Measurements from ENCODE around the gene SERPINA3.
"Not testable (repeated sequence)": the region's sequence is repeated elsewhere in the genome, so short reads cannot be mapped to it uniquely, and the experiment has no call there.

SERPINA3 gene

DNA sequence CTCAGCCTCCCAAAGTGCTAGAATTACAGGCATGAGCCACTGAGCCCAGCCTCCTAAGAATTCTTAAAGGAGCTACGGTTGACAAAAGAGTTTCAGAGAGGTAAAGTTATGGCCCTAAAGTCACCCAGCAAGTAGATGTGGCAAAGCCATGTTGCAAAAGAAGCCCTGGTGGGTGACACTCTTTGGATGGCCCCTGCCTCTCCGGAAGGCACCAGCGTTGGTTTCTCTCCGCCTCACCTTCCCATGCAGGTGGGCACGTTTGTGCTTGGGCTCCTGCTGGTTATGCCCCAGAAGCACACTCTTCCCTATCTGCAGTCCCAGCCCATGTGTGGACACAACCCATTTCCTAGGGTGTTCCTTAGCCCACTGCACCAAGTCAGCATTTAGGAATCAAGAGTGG lies 9.5 kb upstream of the SERPINA3 start:
- no peak for DNase-seq
- intact Hi-C loops (cut with DNase I) = no loop called here

DNA sequence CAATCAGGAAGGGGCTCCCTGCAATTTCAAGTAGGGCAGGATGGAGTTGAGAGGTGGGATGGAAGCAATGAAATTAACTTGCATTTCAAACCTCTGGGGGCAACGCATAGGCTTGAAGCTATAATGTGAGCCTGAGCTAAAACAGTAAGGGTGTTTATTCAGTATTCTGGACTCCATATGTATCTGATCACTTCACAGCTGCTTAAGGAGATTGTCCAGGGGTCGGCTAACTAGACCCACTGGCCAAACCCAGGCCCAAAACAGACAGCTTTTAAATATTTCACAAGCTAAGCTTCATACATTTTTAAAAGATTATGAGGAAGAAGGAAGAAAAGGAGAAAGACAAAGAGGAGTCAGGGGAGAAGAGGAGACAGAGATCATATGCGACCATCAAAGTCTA lies 6.8 kb upstream of the SERPINA3 start:
- DNase-seq = no peak
- intact Hi-C loops (cut with DNase I) = no loop called here

DNA sequence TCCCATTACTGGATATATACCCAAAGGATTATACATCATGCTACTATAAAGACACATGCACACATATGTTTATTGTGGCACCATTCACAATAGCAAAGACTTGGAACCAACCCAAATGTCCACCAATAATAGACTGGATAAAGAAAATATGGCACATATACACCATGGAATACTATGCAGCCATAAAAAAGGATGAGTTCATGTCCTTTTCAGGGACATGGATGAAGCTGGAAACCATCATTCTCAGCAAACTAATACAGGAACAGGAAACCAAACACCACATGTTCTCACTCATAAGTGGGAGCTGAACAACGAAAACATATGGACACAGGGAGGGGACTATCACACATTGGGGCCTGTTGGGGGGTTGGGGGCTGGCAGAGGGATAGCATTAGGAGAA lies 3.2 kb upstream of the SERPINA3 start:
- DNase-seq; intact Hi-C loops (cut with DNase I): not testable (repeated sequence)

DNA sequence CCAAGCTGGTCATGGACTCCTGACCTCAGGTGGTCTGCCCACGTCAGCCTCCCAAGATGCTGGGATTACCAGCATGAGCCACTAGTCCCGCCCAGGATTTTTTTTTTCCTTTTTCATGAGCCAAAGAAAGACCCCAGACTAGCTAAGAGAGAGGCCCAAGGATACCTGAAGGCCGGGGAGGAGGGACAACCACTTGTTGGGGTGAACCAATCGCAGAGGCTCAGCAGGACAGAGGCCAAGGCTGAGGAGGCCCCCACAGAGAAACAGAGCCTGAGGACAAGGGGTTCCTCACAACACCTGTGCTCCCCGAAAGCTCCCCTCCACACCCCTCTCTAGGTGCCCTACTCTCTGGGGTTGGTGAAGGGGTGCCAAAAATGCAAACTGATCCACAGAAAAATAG lies 1.0 kb upstream of the SERPINA3 start:
- DNase-seq = no peak
- intact Hi-C loops (cut with DNase I) = no loop called here

- intact Hi-C loops (cut with DNase I) = no loop called here
- DNase-seq = no peak
Measured at GRCh38 chr14:94612580-94613554, 676 bp downstream of the SERPINA3 start.

DNA sequence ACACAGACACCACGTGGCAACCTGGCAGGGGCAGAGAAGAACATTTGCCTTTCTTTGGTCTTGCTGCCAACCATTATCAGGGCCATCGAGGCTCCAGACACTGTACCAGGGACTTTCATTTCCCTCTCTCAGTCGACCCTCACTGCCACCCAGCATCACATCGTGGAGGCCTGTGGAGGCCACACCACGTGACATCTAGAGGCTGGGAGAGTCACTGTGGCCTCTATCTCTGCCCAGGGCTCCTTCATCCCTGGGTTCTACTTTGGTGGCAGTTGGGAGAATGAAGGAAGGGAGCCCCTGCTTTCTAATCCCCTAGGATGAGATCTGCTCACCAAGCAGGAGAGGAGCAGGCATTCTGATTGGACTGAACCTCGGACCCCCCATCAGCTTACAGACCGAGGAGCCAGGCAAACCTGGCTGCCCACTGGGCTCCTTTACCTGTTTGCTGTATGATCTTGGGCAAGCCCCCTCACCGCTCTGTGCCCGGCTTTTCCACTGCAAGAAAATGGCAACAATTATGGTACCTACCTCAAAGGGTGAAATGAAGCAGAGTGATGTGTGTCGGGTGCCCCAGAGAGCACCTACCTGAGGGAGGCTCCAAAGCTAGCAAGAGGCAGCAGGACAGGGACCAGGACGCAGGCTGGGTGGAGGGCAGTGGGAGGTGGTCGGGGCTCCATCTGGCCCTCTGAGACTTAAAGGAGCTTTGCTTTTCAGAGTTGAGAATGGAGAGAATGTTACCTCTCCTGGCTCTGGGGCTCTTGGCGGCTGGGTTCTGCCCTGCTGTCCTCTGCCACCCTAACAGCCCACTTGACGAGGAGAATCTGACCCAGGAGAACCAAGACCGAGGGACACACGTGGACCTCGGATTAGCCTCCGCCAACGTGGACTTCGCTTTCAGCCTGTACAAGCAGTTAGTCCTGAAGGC lies 1.8 kb downstream of the SERPINA3 start:
- DNase-seq = no peak
- intact Hi-C loops (cut with DNase I) = no loop called here

- DNase-seq = no peak
- intact Hi-C loops (cut with DNase I) = no loop called here
Measured at GRCh38 chr14:94614802-94615201, 2.6 kb downstream of the SERPINA3 start.

DNA sequence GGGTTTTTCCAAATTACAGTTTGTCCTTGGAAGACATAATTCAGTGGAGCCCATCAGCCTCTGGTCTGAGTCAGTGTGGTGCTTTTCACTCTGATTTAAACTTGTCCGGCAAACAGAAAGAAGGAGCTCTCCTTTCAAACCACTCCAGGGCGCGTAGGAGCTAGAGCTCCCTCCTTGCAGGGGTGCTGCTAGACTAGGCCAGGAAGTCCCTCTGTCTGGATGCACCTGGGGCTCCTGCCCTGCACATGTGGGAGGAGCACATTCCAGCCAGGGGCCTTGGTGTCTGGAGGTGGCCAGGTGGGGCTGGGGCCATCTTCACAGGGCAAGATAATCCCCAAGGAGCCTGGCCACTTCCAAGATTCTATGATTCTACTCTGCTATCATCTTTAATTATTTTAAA lies 3.1 kb downstream of the SERPINA3 start:
- DNase-seq = no peak

DNA sequence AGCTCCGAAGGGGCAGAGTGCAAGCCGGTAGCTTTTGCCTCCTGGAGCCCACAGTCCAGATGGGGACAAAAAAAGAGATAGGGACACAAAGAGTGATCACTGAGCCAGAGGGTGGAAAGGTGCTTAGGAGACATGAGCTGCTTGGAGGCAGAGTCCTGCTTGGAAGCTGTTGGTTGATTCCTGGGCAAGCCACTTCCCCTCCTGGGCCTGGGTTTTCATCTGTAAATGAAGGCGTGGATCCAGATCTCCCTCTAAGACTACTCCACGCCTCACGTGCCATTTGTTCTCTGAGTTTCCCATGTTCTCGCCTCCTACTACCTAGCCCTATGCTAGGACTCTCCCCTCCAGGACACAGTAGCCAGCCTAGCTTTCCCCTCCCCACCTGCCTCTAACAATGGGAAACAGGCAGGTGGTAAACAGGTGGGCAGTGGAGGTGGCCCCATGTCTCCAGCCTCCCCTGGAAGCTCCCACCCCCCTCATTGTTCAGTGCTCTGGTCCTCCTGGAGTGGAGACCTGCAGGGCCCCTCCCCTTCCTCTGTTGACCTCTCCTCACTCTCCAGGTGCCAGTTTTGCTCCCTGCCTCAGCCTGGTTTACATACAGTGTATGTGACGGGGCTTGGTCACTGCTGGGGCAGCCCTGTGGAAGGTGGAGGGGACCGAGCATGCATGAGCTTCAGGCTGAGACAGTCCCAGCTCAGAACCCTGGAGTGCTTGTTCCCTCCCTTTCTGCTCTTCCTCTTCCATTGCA lies 3.8 kb downstream of the SERPINA3 start:
- no peak for DNase-seq
- intact Hi-C loops (cut with DNase I) = no loop called here

More for the DNA sequence above, 3.1 kb downstream of the SERPINA3 start:
- intact Hi-C loops (cut with DNase I) = no loop called here

DNA sequence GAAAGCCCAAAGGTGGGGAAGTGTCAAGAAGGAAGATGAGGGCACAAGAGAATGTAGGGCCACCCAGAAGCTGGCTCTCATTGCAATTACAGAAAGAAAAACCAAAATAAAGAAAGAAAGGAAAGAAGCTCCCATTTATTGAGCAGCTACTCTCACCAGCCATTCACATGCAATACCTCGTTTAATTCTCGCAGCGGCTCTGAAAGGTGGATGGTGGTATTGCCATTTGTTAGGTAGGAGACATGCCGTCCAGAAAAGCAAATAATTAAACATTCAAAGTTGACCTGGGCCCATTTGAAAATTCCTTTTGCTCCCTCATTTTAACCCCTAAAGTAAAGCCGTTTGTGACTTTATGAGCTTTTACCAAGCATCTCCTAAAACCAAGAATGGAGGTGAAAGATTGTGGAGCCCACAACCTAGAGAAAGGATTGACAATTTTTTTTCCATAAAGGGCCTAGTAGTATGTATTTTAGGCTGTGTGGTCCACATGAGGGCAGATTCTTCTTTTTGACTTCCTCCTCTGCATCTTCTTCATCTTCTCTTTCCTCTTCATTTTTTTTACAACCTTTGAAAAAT lies 5.3 kb downstream of the SERPINA3 start:
- no peak for DNase-seq
- intact Hi-C loops (cut with DNase I) = no loop called here

DNA sequence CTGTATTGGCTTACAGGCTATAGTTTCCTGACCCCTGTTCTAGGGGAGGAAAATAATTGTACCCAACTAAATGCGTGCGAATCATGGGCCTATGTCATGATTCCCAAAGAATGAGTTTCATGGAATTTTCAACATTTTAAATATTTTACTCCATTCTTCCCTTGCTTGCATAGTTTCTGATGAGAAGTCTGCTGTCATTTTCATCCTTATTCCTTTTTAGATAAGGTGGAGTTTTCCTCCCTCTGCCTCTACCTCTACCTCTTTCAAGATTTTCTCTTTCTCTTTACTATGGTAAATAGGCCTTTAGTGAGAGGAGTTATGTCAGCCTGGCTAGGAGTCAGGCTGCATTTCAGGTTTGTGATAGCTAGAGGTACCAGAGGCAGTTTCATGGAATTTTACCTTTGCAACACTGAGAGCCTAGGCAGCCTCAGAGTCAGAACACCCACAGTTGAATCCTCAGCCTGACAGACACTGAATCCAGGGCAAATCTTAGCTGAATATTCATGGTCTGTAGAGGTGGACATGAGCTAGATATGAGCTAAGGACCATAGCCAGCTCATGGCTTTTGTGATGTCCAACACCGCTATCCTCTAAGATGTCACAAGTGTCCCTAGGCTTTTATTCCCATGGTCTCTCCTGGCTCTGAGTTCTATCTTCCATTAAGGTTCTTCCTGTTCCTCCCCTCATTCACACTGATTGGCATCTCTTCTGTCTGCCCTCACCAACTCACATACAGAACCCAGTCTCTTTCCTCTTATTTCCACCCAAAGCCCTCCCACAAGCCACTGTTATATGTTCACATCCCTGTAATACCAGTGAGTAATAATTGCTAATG lies 6.0 kb downstream of the SERPINA3 start:
- intact Hi-C loops (cut with DNase I) = no loop called here
- DNase-seq = no peak

- no peak for DNase-seq
Measured at GRCh38 chr14:94619297-94619696, 7.1 kb downstream of the SERPINA3 start.

GRCh38 chr14:94620597-94620996 lies 8.4 kb downstream of the SERPINA3 start:
- DNase-seq = no peak
- intact Hi-C loops (cut with DNase I) = no loop called here

More at GRCh38 chr14:94619297-94619696, 7.1 kb downstream of the SERPINA3 start:
- intact Hi-C loops (cut with DNase I) = no loop called here

DNA sequence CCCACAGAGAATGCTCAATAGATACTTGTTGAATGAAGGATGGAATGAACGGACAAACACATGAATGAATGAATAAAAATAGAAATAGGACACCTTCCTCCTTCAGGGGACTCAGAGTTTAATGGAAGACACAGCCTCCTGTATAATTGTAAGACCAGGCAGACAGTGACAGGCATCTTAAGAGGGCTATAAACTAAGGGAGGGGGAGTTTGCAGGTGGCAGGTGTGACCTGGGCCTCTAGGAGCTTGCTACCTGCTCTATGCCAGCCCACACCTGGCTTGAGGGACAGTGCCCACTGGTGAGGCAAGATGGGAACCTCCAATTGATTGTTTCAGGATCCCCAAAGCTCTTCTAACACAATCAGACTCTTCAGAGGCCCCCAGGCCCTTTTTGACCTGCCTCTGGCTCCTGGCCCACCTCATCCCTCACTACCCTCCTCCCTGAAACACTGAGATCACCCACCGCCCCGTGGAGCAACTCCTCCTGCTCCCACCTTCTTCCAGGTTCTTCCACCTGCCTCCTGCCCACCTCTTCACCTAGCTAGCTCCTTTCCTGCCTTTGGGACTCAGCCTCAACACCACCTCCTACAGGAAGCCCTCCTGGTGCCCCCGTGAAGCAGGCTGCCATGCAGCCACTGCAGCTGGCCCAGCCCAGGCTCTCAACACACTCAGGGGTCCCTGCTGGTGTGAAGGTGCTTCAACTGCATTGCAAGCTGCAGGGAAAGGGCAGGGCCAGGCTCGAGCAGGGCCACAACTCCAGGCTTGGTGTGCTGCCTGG lies 9.4 kb downstream of the SERPINA3 start:
- intact Hi-C loops (cut with DNase I) = no loop called here
- DNase-seq = no peak

- DNase-seq = no peak
- intact Hi-C loops (cut with DNase I) = no loop called here
Measured at GRCh38 chr14:94622653-94623421, 10.6 kb downstream of the SERPINA3 start.

GRCh38 chr14:94623422-94623809 lies 11.2 kb downstream of the SERPINA3 start:
- DNase-seq = no peak
- intact Hi-C loops (cut with DNase I) = no loop called here
